Stimulated activated CD4-positive, alpha-beta T cell treated with anti-CD3 and anti-CD28 coated beads, Interleukin-15, amount 100 ng/mL, for 1 hour (primary cell): ENCODE data around the gene TSPAN15.
"Not testable (repeated sequence)": the region's sequence is repeated elsewhere in the genome, so short reads cannot be mapped to it uniquely, and the experiment has no call there.

Experiments
- DNase-seq, 2 donors: peaks; one replicate each; pipeline ENCODE4 v3.0.0-alpha.2; 2020; ENCODE audit warnings: low read depth in 1 of 2, low spot score in 1 of 2

Gene TSPAN15

DNA sequence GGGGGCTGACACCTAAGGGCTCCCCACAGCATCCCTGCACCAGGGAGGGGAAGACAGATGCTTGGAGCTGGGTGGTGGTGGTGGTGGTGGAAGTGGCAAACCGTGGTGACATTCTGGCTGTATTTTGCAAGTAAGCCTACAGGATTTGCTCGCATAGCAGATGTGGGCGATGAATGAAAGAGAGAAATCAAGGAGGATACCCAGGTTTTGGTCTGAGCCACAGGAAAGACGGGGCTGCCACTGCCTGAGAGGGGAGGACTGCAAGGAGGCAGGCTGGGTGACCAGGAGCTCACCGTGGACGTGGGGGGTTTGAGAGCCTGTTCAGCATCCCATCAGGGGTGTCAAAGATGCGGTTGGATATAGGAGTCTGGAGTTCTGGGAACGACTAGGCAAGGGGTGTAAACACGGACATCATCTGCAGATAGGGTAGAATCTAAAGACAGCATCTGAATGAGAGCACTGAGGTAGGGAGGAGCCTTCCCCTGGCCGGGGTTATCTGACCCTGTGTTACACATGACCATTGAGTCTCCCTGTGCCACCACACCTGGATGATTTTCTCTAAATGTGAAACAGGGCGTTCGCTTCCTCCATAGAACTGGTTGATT lies 49.7 kb downstream of the TSPAN15 start:
- DNase-seq, result no peak

DNA sequence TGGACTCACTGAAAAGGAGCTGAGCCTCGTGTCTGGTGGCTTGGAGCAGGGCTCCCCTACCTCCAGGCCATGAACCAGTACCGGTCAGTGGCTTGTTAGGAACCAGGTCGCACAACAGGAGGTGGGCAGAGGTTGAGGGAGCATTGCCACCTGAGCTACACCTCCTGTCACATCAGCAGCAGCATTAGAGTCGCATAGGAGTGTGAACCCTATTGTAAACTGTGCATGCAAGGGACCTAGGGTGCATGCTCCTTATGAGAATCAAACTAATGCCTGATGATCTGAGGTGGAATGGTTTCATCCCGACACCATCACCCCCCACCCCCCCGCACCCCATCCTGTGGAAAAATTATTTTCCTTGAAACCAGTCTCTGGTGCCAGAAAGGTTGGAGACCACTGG lies 50.4 kb downstream of the TSPAN15 start:
- no peak for DNase-seq

- no peak for DNase-seq
Measured at GRCh38 chr10:69502589-69502988, 51.3 kb downstream of the TSPAN15 start.

- no peak for DNase-seq
Measured at GRCh38 chr10:69503001-69503895, 52.0 kb downstream of the TSPAN15 start.

DNA sequence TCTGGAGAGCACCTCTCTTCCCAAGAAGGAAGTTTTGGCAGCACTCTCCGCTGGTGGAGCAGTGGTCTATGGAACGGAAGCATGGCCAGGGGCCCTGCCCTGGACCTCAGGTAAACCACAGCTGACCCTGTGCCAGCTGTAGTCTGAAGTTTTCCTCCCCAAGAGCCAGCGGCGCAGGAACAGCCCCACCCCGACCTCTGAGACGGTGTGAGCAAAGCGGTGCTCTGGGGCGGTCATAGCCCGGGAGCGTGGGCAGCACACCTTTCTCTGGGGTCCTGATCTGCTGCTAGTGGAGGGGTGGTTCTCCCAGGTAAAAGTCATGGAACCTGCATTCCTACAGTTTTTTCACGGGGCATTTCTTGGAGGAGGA lies 52.6 kb downstream of the TSPAN15 start:
- DNase-seq, result no peak

- no peak for DNase-seq
Measured at GRCh38 chr10:69504576-69505250, 53.4 kb downstream of the TSPAN15 start.

DNA sequence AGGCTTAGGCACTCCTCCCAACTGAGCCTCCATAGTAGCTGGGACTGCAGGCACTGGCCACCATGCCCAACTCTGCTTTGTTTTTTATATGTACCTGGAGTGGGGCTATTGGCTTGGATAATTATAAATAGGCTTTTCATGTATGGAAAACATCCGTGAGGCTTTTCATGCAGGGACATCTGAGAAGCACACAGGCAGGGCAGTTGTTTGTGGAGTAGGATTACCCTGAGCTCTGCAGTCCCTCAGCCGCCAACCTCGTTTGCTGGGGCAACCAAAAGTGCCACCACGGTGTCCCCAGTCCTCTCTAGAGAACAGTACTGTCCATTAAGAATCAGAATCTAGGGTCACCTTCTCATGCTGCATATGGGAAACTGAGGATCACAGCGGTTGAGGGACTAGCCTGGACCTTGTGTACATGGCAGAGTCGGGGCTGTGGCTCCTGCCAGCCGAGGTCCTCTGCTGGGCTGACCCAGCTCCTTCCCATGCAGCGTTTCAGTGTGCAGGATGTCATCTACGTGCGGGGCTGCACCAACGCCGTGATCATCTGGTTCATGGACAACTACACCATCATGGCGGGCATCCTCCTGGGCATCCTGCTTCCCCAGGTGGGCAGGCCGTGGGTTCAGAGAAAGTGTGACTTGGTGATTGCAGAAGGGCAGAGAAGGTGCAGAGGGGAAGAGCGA lies 54.5 kb downstream of the TSPAN15 start:
- no peak for DNase-seq

DNA sequence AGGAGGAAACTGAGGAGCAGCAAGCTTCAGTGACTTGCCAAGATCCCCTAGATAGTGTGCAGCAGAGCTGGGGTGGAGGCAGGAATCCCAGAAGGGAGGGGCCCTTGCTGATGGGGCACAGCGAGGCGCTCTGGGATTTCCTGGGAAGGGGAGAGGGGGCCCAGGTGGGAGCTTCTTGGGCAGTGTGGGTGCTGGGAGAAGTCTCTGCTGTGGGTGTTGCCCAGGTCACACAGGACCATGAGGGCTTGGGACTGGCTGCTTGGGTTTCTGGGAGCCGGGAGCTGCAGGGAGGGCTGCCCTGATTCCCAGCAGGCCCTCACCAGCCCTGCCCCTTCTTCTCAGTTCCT lies 55.2 kb downstream of the TSPAN15 start:
- DNase-seq, result no peak

- no peak for DNase-seq
Measured at GRCh38 chr10:69506834-69507713, 55.8 kb downstream of the TSPAN15 start.

DNA sequence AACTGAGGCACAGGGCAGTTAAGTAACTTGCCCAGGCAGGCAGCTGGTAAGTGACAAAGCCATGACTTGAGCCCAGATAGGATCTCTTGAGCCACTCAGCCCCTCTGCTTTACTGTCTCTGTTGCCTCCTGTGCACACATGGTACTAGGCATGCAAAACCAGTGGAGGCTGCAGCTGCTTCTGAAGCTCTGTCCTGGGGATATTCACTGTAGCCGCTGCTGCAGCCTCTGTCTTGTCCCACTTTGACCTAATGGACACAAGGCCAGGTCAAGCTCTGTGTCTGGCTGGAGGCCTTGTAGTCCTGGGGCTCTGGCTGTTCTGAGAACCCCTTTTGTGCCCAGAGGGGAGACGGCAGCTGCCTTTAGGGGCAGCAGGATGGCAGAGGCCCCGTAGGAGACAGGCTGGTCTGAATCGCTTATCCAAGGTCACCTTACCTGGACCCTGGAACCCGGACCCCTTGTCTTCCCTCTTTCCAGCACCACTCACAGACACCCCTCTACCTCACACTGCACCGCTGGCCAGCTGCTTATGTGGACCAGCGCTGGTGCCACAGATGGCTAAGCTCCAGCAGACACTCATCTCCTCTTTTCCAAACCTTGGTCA lies 57.6 kb downstream of the TSPAN15 start:
- DNase-seq, result no peak

GRCh38 chr10:69512901-69513300 lies 61.6 kb downstream of the TSPAN15 start:
- DNase-seq, result no peak

- DNase-seq, result no peak
Measured at GRCh38 chr10:69513617-69514016, 62.4 kb downstream of the TSPAN15 start.

GRCh38 chr10:69515699-69516259 lies 64.5 kb downstream of the TSPAN15 start:
- DNase-seq, result peak; percentile 61 to 68

DNA sequence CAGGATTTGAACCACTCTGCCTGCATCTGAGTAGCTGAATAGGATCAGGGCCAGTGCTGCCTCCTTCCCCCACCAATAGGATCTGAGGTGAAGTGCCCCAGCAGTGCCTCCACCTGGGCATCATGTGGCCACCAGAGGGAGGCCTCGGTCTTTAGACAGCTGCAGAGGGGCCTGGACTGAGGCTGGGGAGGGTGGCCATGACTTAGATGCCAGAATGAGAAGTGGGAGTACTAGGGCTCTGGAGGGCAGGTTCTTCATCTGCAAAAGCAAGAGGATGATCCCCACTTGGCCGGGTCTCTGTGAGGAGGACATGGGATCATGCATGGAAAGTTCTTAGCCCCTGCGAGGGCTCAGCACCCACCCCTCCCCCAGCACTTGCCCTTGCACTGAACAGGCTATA lies 65.1 kb downstream of the TSPAN15 start:
- no peak for DNase-seq

GRCh38 chr10:69516796-69517195 lies 65.5 kb downstream of the TSPAN15 start:
- no peak for DNase-seq

DNA sequence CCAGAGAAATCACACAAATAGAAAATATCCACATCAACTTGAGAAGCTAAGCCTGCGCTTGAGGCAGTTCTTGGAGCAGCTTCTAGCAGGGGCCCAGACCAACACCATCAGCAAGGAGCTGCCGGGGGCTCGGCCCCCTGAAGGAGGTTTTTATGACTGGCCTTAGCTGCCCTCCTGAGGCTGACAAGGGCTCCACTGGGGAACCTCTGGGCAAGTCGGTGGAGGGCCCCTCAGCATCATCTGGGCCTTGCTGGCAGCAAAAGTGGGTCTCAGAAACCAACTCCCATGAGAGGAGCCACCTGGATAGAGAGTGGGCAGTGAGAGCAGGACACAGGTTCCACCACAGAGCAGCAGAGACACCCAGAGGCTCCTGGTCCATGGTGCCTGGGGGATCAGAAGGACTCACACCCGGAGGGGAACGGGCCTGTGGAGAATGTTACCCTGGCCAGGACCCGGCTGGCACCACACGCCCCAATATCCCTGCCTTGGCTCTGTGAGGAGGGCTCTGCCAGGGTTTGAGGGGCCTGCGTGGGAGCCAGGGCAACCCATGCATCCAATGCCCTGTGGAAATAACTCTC lies 66.1 kb downstream of the TSPAN15 start:
- DNase-seq, result no peak

- DNase-seq, result no peak
Measured at GRCh38 chr10:69527961-69528360, 76.7 kb downstream of the TSPAN15 start.

DNA sequence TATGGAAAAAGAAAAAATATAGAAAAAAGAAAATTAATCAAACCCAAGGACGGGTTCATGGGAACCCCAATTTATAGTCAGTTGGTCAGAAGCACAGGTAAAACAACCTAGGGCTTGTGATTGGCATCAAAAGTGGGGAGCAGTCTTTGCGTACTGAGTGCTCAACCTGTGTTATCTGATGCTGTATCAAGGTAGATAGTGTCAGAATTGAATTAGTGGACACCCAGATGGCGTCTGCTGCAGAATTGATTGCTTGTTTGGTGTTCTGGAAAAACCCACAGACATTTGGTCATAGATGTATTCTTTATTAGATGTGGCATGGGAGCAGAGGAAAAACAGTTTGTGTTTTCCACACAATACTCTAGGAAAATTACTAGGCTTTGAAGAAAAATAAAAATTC lies 82.4 kb downstream of the TSPAN15 start:
- no peak for DNase-seq

GRCh38 chr10:69536521-69536920 lies 85.3 kb downstream of the TSPAN15 start:
- not testable (repeated sequence) for DNase-seq

DNA sequence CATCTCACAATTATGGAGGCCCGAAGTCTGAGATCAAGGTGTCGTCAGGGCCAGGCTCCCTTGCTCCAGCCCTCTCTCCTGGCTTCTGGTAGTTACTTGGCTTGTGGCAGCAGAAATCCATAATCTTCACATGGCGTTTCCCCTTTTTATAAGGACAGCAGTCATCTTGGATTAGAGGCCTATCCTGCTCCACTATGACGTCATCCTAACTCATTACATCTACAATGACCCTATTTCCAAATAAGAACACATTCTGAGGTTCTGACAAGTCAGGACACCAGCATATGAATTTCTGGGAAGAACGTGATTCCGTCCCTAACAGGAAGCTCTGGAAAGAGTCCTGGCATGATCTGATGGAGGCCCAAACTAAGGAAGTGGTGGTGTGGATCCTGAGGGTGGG lies 86.2 kb downstream of the TSPAN15 start:
- no peak for DNase-seq
